Epithelial cell of alveolus of lung (primary cell): ENCODE measurements around the gene SELENOH. TPM values are rescaled to one million over a fixed set of nuclear protein-coding genes. Genes with fewer than 3 reads are reported as not detected.

Source experiments
- total RNA-seq: library from RNA; depleted of rRNA; stranded (reverse); fragments of >200 nt; gene quantifications from 2 replicates; pipeline ENCODE4 v1.2.1, GENCODE V29; 2015

The SELENOH gene
- total RNA-seq, result 127 and 191 TPM in 2 replicates

GRCh38 chr11:57741132-57742086 is at the start of gene SELENOH:
Gene SELENOH (plus strand): TSS chr11:57741491. CDS start chr11:57741596, 105 bp downstream.

DNA sequence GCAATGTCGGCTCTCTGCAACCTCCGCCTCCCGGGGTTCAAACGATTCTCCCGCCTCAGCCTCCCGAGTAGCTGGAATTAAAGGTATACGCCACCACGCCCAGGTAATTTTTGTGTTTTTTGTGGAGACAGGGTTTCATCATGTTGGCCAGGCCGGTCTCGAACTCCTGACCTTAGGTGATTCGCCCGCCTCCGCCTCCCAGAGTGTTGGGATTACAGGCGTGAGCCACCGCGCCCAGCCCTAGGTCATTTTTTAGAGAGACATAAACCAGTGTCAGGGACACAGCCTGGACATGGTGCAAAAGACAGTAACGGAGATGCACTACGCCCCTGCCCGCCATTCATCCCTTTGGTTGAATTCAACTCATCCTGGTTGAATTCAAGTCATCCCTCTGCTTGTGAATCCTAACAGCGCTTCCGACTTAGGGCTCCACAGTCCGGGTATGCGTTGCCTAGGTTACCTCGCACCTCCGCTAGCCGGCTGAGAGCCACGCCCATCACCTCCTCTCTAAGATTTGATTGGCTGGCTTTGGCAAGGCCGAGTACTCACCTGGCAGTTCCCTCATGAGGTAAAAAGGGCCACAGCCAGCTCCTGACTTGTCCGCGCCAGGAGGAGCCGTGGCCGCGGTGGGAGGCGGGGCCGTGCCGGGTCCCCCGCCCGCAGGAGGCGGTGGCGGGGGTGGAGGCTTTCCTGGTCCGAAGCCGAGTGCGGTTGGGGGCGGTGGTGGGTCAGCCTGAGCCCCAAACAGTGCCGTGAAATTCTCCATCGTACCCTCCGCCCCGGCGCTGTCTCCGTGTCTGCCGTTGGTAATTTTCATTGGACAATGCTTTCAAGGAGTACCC is 29.7 kb upstream of the SELENOH start, which contains the start of gene MED19:
Gene MED19, minus strand, starts transcription at position 802 of the 842 bp plus-strand sequence. Its CDS starts 36 bp downstream, at position 766.

DNA sequence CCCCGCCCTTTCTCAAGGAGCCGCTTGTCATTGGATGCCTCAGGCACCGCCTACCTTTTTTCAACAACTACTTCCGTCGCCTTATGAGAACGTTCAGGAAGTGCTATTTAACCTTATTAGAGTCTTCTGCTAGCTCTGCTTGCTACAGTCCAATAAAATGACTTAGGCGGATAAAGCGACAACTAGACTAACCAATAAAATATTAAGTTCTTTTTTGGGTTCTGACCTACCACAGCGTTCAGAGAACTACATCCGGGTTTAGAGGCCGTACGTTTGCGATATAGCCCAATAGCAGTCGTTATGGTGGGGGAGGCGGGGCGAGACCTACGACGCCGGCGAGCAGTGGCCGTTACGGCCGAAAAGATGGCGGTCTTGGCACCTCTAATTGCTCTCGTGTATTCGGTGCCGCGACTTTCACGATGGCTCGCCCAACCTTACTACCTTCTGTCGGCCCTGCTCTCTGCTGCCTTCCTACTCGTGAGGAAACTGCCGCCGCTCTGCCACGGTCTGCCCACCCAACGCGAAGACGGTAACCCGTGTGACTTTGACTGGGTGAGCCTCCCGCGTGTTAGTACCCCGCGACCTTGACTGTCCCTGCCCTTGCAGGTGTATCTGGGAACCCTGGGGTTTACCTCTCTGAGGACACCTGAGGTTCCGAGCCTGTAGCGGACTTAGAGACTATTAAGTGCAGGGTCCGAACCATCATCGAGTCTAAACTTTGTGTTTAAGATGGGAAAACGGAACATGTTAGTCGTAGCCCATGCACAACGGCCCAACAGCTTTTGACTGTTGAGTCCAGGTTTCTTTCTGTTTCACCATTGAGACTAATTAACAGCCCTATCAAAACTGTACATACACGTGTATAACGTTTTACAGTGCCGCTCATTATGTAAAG is 28.8 kb upstream of the SELENOH start, which contains the start of gene TMX2:
Gene TMX2, plus strand, starts transcription at position 338 of the 895 bp plus-strand sequence. Its CDS starts 26 bp downstream, at position 364.

DNA sequence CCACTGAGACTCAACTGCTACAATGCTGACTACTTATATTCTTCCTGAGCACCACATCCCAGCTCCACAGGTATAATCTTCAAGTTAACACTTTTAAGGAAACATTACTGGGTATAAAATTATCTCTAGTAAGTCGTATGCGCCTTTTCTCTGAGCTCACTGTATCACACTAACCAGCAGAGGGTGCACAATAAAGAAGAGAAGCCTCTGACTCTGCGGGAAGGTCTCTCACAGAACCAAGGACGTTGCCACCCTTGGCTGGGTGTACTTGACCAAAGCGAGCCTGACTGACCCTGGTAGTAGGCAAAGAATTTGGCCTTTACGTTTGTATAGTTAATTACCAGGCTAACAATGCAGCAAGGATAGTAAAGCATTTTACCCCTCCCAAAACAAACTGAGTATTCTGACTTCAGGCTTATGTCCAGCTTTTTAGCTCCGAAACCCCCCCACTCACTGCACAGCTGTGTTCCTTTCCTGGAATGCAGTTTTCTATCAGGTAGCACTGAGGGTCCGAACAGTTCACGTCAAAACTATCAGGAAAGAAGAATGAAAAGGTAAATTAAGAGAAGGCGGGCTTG is 10.5 kb downstream of the SELENOH start, which contains the start of gene BTBD18:
Gene BTBD18, minus strand, starts transcription at position 144 of the 578 bp plus-strand sequence. CDS start 631 bp downstream, outside the sequence.

DNA sequence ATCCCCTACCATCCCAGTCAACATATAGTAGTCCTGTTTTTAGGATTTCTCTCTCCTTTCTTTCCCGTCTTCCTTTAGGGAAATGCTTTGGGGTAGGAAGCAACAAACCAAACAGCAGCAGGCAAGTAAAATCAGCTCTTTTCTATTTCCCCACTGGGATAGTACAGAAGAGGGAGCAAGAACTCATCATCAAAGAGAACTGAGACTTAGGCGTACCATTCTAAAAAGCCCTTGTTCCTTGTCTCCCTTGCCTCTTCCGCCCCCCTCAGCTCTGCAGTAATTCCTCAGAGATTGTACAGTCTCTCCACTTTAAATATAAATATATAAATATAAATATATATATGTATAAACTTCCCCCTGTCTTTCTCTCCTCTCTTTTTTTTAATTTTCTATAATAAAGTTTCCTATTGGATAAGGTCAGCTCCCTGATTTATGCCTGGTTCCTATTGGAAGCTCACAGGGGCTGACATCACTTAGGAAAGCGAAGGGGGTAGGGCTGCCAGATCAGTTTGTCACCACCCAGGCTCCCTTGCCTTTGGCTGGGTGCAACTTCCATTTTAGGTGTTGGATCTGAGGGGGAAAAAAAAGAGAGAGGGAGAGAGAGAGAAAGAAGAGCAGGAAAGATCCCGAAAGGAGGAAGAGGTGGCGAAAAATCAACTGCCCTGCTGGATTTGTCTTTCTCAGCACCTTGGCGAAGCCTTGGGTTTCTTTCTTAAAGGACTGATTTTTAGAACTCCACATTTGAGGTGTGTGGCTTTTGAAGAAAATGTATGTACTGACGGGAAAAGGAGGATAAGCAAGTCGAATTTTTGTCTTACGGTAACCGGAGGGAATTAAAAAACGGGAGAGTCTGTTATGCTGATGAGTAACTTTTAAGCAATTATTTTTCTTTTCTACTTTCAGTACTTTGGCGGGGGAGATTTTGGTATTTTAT is 20.3 kb downstream of the SELENOH start, which contains the start of gene CTNND1:
Gene CTNND1, plus strand, starts transcription at position 502 of the 934 bp plus-strand sequence. CDS start 29,677 bp downstream, outside the sequence.

Other genes starting within 250 kb of the SELENOH start
- gene SLC43A1, start 225.8 kb upstream of the SELENOH start, total RNA-seq, result 17.3 and 21.9 TPM in 2 replicates
- gene TIMM10, start 210.7 kb upstream of the SELENOH start, total RNA-seq, result 14.7 and 44.3 TPM in 2 replicates
- not detected in 2 replicates for gene SMTNL1, start 203.9 kb upstream of the SELENOH start, total RNA-seq
- 41.2 and 79.9 TPM in 2 replicates for gene UBE2L6, start 173.8 kb upstream of the SELENOH start, total RNA-seq
- 106 and 234 TPM in 2 replicates for gene SERPING1, start 143.8 kb upstream of the SELENOH start, total RNA-seq
- gene YPEL4, start 91.6 kb upstream of the SELENOH start, total RNA-seq, result 0.13 and 9.7 TPM in 2 replicates
- gene CLP1, start 83.7 kb upstream of the SELENOH start, total RNA-seq, result 15.3 and 20.4 TPM in 2 replicates
- gene ZDHHC5, start 73.4 kb upstream of the SELENOH start, total RNA-seq, result 37.4 and 41.5 TPM in 2 replicates
- 24.6 and 26.7 TPM in 2 replicates for gene MED19, start 29.3 kb upstream of the SELENOH start, total RNA-seq
- gene TMX2, start 28.9 kb upstream of the SELENOH start, total RNA-seq, result 46.2 and 63.4 TPM in 2 replicates
- gene BTBD18, start 10.3 kb downstream of the SELENOH start, total RNA-seq, result not detected in 2 replicates
- gene CTNND1, start 20.3 kb downstream of the SELENOH start, total RNA-seq, result 79.8 and 80.6 TPM in 2 replicates